Right atrium auricular region (tissue), 2 donors: ENCODE data around the gene ZBTB7C. TPM values are rescaled to one million over a fixed set of nuclear protein-coding genes. Genes with fewer than 3 reads are reported as not detected.

Experiments
- DNase-seq: peaks from one replicate; pipeline ENCODE4 v3.0.0-alpha.2; 2019; ENCODE audit warnings: low spot score
- H3K27ac ChIP-seq, 2 donors: fragments of 200-600 bp; sonication (generic); 1 replicate in 1 of 2; 2 replicates in 1 of 2; pipeline ENCODE4 v1.5.1; 2016 to 2019
- H3K27me3 ChIP-seq, 2 donors: fragments of 200-600 bp; sonication (generic); one replicate each; pipeline versions ENCODE4 v1.5.1 to v1.6.0; 2017 to 2019
- H3K36me3 ChIP-seq: fragments of 200-600 bp; sonication (generic); one replicate; pipeline ENCODE4 v1.5.1; 2016
- H3K4me1 ChIP-seq, 2 donors: fragments of 200-600 bp; sonication (generic); one replicate each; pipeline versions ENCODE4 v1.5.1 to v1.6.0; 2017 to 2019
- H3K4me3 ChIP-seq, 2 donors: fragments of 200-600 bp; sonication (generic); 1 replicate in 1 of 2; 2 replicates in 1 of 2; pipeline ENCODE4 v1.5.1; 2017 to 2019; ENCODE audit warnings: mild to moderate bottlenecking in 1 of 2, moderate library complexity in 1 of 2
- H3K9me3 ChIP-seq, 2 donors: fragments of 200-600 bp; sonication (generic); one replicate each; pipeline ENCODE4 v1.5.1; 2019
- total RNA-seq, 2 donors: library from RNA; depleted of rRNA; stranded (reverse); fragments of >200 nt; gene quantifications; one replicate each; pipeline ENCODE4 v1.1.0, GENCODE V29; 2016
- TF ChIP-seq, protein P1 (sequence below), 2 donors: fragments of 200-600 bp; sonication (generic); IDR thresholded peaks; one replicate each; pipeline ENCODE4 v1.5.1; 2019; ENCODE audit warnings: antibody characterized with exemption in 2 of 2

Gene ZBTB7C
- total RNA-seq, 2 donors from 2014 or later: 1.8 to 7.7 TPM

DNA sequence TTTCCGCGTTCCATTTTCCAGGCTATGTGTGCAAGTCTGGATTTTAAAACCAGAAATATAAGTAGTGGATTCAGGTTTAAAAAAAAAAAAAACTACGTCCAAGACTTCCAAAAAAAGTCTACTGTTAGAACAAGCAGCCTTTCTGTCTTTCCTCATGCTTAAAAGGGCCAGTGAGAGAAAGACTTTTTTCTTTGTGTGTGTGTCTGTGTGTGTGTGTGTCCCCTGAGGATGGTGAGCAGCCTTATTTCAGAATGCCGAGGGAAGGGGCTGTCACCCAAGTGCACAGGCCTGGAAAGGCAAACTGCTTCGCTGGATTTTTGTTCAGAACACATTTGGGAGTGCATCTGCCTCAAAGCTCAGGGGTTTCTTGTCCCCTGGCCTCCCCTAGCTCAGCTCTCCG lies 98.8 kb downstream of the ZBTB7C start:
- Histone ChIP-seq H3K4me1 (no peaks in the 10 kb centered on the region), H3K4me3 (no peak overlapping the region), H3K9me3 (no peaks in the 10 kb centered on the region), H3K27ac (no peak overlapping the region), H3K36me3 (no peaks in the 10 kb centered on the region), H3K27me3 (no peaks in the 10 kb centered on the region)
- TF ChIP-seq, protein P1, sequence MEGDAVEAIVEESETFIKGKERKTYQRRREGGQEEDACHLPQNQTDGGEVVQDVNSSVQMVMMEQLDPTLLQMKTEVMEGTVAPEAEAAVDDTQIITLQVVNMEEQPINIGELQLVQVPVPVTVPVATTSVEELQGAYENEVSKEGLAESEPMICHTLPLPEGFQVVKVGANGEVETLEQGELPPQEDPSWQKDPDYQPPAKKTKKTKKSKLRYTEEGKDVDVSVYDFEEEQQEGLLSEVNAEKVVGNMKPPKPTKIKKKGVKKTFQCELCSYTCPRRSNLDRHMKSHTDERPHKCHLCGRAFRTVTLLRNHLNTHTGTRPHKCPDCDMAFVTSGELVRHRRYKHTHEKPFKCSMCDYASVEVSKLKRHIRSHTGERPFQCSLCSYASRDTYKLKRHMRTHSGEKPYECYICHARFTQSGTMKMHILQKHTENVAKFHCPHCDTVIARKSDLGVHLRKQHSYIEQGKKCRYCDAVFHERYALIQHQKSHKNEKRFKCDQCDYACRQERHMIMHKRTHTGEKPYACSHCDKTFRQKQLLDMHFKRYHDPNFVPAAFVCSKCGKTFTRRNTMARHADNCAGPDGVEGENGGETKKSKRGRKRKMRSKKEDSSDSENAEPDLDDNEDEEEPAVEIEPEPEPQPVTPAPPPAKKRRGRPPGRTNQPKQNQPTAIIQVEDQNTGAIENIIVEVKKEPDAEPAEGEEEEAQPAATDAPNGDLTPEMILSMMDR (IDR thresholded peaks at IDR 0.05): no peak
- no peak for DNase-seq

DNA sequence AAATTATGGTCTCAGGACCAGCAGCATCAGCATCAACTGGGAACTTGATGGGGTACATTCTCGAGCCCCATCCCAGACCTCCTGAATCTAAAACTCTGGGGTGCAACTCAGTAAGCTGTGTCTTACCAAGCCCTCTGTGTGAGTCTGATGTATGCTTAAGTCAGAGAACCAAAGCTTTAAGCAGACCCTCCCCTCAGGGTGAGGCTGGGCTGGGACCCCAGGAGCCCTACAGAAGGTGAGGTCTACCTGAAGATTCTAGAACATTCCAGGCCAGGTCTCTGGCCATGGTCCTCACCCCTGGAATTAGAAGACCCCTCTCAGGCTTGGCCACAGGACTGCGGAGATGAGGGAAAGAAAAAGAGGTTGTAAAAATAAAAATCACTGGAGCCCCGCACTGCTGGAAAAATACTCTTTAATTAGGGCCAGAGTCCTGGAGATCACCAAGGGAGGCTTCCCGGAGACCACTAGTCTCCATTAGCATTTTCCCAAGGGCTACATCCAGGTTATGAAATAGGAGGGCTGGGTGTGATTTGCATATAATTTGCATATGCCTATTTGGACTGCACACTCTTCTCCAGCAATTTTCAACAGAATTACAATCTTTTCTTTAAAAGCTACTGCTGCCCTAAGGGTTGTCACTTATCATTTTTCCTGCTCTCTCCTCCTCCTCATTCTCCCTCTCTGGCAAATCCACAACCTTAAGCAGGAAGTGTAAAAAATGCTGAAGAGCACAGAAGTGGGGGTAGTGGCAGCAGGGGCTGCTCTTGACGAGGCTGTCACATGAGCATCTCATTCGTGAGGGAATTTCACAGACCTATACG lies 100.2 kb downstream of the ZBTB7C start:
- DNase-seq: no peak
- no peaks in the 10 kb centered on the region for H3K9me3 ChIP-seq
- no peak overlapping the region for H3K4me3 ChIP-seq
- TF ChIP-seq, protein P1 (IDR thresholded peaks at IDR 0.05): no peak
- no peaks in the 10 kb centered on the region for H3K27me3 ChIP-seq
- H3K4me1 ChIP-seq: no peaks in the 10 kb centered on the region
- H3K27ac ChIP-seq: no peak overlapping the region
- no peaks in the 10 kb centered on the region for H3K36me3 ChIP-seq

DNA sequence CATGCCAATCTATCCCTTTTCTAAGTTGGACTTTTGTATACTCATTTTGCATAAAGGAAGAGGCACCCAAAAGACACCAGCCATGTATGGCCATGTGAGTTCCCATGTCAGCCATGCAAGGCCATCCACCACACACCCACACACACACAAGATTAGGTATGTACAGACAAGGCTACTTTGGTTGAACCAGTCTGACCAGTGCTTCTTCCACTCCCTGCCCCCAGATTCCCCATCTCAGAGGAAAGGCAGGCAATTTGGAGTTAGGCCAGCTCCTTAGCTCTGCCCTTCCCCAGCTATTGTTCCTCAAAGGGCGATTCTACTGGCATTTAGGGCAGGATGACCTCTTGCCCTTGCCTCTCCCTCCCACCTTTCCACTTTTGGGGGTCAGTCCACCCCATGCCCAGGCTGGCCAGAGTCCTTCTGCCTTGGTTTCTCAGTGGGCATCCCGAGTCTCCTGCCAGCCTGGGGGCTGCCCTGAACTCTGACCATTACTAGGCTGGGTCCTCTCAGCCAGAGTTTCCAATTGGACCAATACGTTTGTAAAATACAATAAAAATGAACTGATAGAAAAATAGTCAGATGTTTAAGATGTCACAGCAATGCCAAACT lies 101.1 kb downstream of the ZBTB7C start:
- no peaks in the 10 kb centered on the region for H3K4me1 ChIP-seq
- DNase-seq: no peak
- no peaks in the 10 kb centered on the region for H3K36me3 ChIP-seq
- no peaks in the 10 kb centered on the region for H3K9me3 ChIP-seq
- H3K4me3 ChIP-seq: no peak overlapping the region
- no peak overlapping the region for H3K27ac ChIP-seq
- TF ChIP-seq, protein P1 (IDR thresholded peaks at IDR 0.05): no peak
- H3K27me3 ChIP-seq: no peaks in the 10 kb centered on the region

DNA sequence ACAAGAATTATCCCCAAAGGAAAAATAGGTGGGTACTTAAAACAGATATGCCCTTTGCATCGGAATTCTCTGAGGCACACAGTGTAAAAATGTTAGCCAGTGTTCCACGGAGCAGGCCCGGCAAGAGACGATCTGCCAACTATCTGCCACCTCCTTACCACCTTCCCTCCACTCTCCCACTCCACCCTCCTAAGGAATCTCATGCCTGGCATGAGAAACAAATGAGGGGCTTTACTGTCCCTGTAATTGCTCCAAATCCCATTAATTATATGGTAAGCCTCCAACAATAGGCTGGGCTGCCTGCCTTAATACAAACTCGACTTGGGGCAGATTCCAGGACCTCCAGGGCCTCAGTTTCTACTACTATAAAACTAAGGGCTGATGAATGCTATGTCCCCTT lies 102.3 kb downstream of the ZBTB7C start:
- no peak for DNase-seq
- Histone ChIP-seq H3K27me3 (no peaks in the 10 kb centered on the region), H3K4me3 (no peak overlapping the region), H3K4me1 (no peaks in the 10 kb centered on the region), H3K27ac (no peak overlapping the region), H3K36me3 (no peaks in the 10 kb centered on the region), H3K9me3 (no peaks in the 10 kb centered on the region)
- TF ChIP-seq, protein P1 (IDR thresholded peaks at IDR 0.05): no peak

DNA sequence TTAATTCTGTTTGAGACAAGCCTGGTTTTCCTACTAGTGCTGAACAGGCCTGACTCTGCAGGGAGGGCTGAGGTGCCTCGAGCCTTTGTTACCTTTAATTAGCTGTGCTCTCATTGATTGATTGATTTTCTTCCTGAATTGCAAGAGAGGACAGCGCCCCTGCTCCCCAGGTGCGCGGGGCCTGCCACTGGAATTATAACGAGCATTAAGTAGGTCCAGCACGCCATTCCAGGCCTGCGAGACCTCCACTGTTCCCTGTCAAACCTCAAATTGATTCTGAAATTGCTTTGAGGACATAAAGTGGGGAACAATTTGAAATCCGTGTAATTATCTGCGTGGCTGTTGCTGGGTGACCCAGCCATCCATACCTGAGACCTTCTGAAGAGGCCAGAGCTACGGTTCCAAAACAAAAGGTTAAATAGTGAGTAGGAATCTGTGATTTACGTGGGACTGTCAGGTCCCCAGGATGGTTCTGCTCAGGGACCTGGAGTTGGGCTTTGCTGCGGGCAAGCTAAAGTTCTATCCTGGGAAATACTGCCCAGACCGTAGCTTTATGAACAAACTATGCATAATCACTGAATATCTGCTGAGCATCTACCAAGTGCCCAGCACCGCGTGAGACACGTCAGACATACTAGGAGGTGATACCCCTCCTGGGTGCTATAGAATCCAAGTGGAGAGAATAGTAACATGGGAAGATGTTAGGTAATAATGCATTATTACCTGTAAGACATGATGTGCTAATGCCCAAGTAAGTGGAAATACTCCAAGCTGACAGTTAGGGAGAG lies 104.1 kb downstream of the ZBTB7C start:
- Histone ChIP-seq H3K36me3 (no peaks in the 10 kb centered on the region), H3K9me3 (no peaks in the 10 kb centered on the region), H3K27me3 (no peaks in the 10 kb centered on the region), H3K27ac (no peak overlapping the region), H3K4me3 (no peak overlapping the region), H3K4me1 (peaks cover 0 to 9% of the 10 kb centered on the region in 2 donors)
- no peak for DNase-seq
- TF ChIP-seq, protein P1 (IDR thresholded peaks at IDR 0.05): no peak
